Measurements from ENCODE around the gene ZFAND4. TPM values are rescaled to one million over a fixed set of nuclear protein-coding genes. Genes with fewer than 3 reads are reported as not detected.

Gene ZFAND4
- polyA plus RNA-seq, 3 donors: 4.4 to 5.9 (median 5.1) TPM

- no peak overlapping the region for H3K4me3 ChIP-seq (replicated peaks in 1 of 3; ENCODE audit: low read depth in 2 of 3, low read length in 3 of 3)
- Mint-ChIP-seq H3K4me3 (peak overlapping the region in 1 of 2 donors; percentile 66), H3K27me3 (ENCODE audit: low read depth in 3 of 3) (peaks cover 23 to 48% (median 34%) of the 10 kb centered on the region in 3 donors), H3K9me3 (peaks cover 12 to 24% (median 17%) of the 10 kb centered on the region in 7 donors), H3K4me1 (peaks cover 16% of the 10 kb centered on the region), H3K36me3 (peaks cover 4 to 9% of the 10 kb centered on the region in 2 donors), H3K27ac (no peak overlapping the region)
- DNase-seq: no peak
- peaks cover 9 to 15% of the 10 kb centered on the region in 2 donors for H3K4me1 ChIP-seq (ENCODE audit: control insufficient read depth in 1 of 2, insufficient read depth in 2 of 2, low read length in 2 of 2)
- no peak for TF ChIP-seq CTCF (IDR thresholded peaks at IDR 0.05)
- H3K27me3 ChIP-seq (ENCODE audit: control insufficient read depth in 2 of 2, insufficient read depth in 2 of 2, low read length in 2 of 2): peaks cover 12 to 23% of the 10 kb centered on the region in 2 donors
- no peaks in the 10 kb centered on the region for H3K36me3 ChIP-seq (replicated peaks in 1 of 2; ENCODE audit: control insufficient read depth in 1 of 2, insufficient read depth in 2 of 2, low read length in 2 of 2)
- no peaks in the 10 kb centered on the region for H3K79me2 ChIP-seq (ENCODE audit: insufficient read depth, low read length)
- peaks cover 0 to 15% of the 10 kb centered on the region in 2 donors for H3K9me3 ChIP-seq (replicated peaks in 1 of 2; ENCODE audit: control insufficient read depth in 1 of 2, insufficient read depth in 1 of 2, low read length in 2 of 2)
- H2AFZ ChIP-seq (ENCODE audit: insufficient read depth, low read depth, low read length, poor library complexity, severe bottlenecking): no peak overlapping the region
- no peak overlapping the region for H3K27ac ChIP-seq (ENCODE audit: low read depth in 1 of 2, low read length in 2 of 2)
- 92% methylated on average over 2 of the region's 6 CpGs for WGBS (ENCODE audit: insufficient coverage)
- intact Hi-C loops (cut with micrococcal nuclease): loop anchor here in 1 of 2 donors (10.0 kb wide), 2 partner anchors 135 to 225 kb away; partner anchors contain the start of gene ALOX5
- no peak overlapping the region for H3K9ac ChIP-seq (ENCODE audit: insufficient read depth, low read length, poor library complexity, severe bottlenecking)
- H3K4me2 ChIP-seq (replicated peaks; ENCODE audit: extremely low read depth, low read length, poor library complexity, severe bottlenecking): no peak overlapping the region
- no peaks in the 10 kb centered on the region for H4K20me1 ChIP-seq (ENCODE audit: insufficient read depth, low read length)
These were observed 72.9 kb downstream of the ZFAND4 start for GRCh38 chr10:45599646-45600045.

DNA sequence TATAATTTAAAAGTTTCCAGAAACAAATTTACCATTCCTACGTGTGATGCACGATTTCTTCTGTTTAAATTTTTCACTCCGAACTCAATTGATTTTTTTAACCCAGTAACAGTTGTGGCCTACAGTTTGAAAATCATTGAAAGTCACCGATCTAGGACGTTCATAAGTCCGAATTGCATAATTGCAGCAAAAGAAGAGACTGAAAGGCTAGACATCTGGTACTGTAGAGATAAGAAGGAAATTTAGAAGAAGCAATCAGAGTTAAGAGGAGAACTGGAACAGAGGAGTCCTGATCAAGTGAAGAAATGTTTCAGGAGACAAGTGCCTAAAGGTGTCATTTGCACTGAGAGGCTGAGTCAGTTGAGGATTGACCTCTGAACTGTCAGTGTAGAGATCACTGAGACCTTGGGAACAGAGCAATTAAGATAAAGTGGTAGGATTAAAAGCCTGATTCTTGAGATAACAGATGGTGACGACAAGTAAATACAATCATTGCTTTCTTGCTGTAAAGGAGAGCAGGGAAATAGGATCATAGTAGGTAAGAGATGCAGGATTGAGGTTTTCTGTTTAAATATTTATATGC, 73.5 kb downstream of the ZFAND4 start:
- H2AFZ ChIP-seq (ENCODE audit: insufficient read depth, low read depth, low read length, poor library complexity, severe bottlenecking): no peak overlapping the region
- DNase-seq: no peak
- H3K36me3 ChIP-seq (replicated peaks in 1 of 2; ENCODE audit: control insufficient read depth in 1 of 2, insufficient read depth in 2 of 2, low read length in 2 of 2): no peaks in the 10 kb centered on the region
- no peaks in the 10 kb centered on the region for H3K79me2 ChIP-seq (ENCODE audit: insufficient read depth, low read length)
- H3K27ac Mint-ChIP-seq: peak overlapping the region in 1 of 7 donors; percentile 64
- H3K27ac ChIP-seq (ENCODE audit: low read depth in 1 of 2, low read length in 2 of 2): no peak overlapping the region
- H3K9me3 ChIP-seq (replicated peaks in 1 of 2; ENCODE audit: control insufficient read depth in 1 of 2, insufficient read depth in 1 of 2, low read length in 2 of 2): peaks cover 0 to 15% of the 10 kb centered on the region in 2 donors
- H3K9me3 Mint-ChIP-seq: peaks cover 12 to 24% (median 17%) of the 10 kb centered on the region in 7 donors
- H3K4me3 Mint-ChIP-seq: no peak overlapping the region
- TF ChIP-seq CTCF (IDR thresholded peaks at IDR 0.05): no peak
- no peak overlapping the region for H3K4me2 ChIP-seq (replicated peaks; ENCODE audit: extremely low read depth, low read length, poor library complexity, severe bottlenecking)
- intact Hi-C loops (cut with micrococcal nuclease): loop anchor here in 1 of 2 donors (10.0 kb wide), 2 partner anchors 134 to 224 kb away; partner anchors contain the start of gene ALOX5
- H4K20me1 ChIP-seq (ENCODE audit: insufficient read depth, low read length): no peaks in the 10 kb centered on the region
- WGBS (ENCODE audit: insufficient coverage): 89% methylated on average over 3 of the region's 7 CpGs
- H3K9ac ChIP-seq (ENCODE audit: insufficient read depth, low read length, poor library complexity, severe bottlenecking): no peak overlapping the region
- H3K36me3 Mint-ChIP-seq: peaks cover 4 to 9% of the 10 kb centered on the region in 2 donors
- H3K27me3 Mint-ChIP-seq (ENCODE audit: low read depth in 3 of 3): peaks cover 23 to 49% (median 34%) of the 10 kb centered on the region in 3 donors
- H3K4me1 ChIP-seq (ENCODE audit: control insufficient read depth in 1 of 2, insufficient read depth in 2 of 2, low read length in 2 of 2): peaks cover 10 to 18% of the 10 kb centered on the region in 2 donors
- H3K27me3 ChIP-seq (ENCODE audit: control insufficient read depth in 2 of 2, insufficient read depth in 2 of 2, low read length in 2 of 2): peaks cover 12 to 23% of the 10 kb centered on the region in 2 donors
- H3K4me3 ChIP-seq (replicated peaks in 1 of 3; ENCODE audit: low read depth in 2 of 3, low read length in 3 of 3): no peak overlapping the region
- H3K4me1 Mint-ChIP-seq: peaks cover 18% of the 10 kb centered on the region
